ENCODE results near the gene TMEM176A.

The TMEM176A gene

GRCh38 chr7:150824379-150825177, 24.0 kb downstream of the TMEM176A start:
- DNase-seq (ENCODE audit: low read depth): no peak
- no peak overlapping the region for H3K4me3 ChIP-seq (ENCODE audit: control insufficient read depth, low read depth, low read length)
- no peak for TF ChIP-seq CTCF (conservative IDR thresholded peaks at IDR 0.05; ENCODE audit: control insufficient read depth, insufficient read depth, low read depth, low read length)

GRCh38 chr7:150826061-150826849, 25.7 kb downstream of the TMEM176A start:
- no peak for TF ChIP-seq CTCF (conservative IDR thresholded peaks at IDR 0.05; ENCODE audit: control insufficient read depth, insufficient read depth, low read depth, low read length)
- no peak for DNase-seq (ENCODE audit: low read depth)
- no peak overlapping the region for H3K4me3 ChIP-seq (ENCODE audit: control insufficient read depth, low read depth, low read length)

DNA sequence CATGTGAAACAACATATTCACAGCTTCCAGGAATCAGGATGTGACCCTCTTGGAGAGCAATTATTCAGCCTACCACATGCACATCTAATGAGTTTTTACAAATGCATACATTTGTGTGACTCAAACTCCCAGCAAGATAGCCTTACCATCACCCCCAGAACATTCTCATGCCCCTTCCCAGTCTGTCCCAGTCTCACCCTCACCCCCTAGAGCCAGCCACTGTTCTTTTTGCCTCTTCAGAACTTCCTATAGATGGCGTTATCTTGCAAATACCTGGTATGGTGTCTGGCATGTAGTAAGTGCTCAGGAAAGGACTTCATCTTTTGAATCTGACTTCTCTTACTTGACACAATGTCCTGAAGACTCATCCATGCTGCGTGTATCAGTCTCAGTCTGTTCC, 27.8 kb downstream of the TMEM176A start:
- TF ChIP-seq CTCF (conservative IDR thresholded peaks at IDR 0.05; ENCODE audit: control insufficient read depth, insufficient read depth, low read depth, low read length): no peak
- no peak overlapping the region for H3K4me3 ChIP-seq (ENCODE audit: control insufficient read depth, low read depth, low read length)
- no peak for DNase-seq (ENCODE audit: low read depth)

DNA sequence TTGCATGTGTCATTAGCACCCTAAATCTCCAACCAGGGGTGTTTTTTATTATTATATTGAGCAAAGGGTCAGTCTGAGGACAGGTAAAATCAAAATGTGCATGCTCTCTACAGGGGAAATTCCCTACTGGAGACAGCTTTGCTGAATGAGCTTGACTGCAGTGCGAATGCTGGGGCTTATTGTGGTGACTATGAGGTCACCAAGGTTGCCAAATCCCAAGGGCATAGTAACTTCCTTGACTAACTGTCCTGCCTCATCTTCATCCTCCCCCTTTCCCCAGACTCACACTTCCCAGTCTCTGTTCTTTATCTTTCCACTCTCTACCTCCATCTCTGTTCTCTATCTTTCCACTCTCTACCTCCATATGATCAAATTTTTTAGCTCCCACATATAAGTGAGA, 28.9 kb downstream of the TMEM176A start:
- TF ChIP-seq CTCF (conservative IDR thresholded peaks at IDR 0.05; ENCODE audit: control insufficient read depth, insufficient read depth, low read depth, low read length): no peak
- H3K4me3 ChIP-seq (ENCODE audit: control insufficient read depth, low read depth, low read length): no peak overlapping the region
- DNase-seq (ENCODE audit: low read depth): peak; percentile 29

- TF ChIP-seq CTCF (conservative IDR thresholded peaks at IDR 0.05; ENCODE audit: control insufficient read depth, insufficient read depth, low read depth, low read length): no peak
- no peak for DNase-seq (ENCODE audit: low read depth)
- no peak overlapping the region for H3K4me3 ChIP-seq (ENCODE audit: control insufficient read depth, low read depth, low read length)
These were observed 30.4 kb downstream of the TMEM176A start for GRCh38 chr7:150830937-150831336.

GRCh38 chr7:150831851-150832250, 31.3 kb downstream of the TMEM176A start:
- DNase-seq (ENCODE audit: low read depth): no peak
- TF ChIP-seq CTCF (conservative IDR thresholded peaks at IDR 0.05; ENCODE audit: control insufficient read depth, insufficient read depth, low read depth, low read length): no peak
- no peak overlapping the region for H3K4me3 ChIP-seq (ENCODE audit: control insufficient read depth, low read depth, low read length)

Measured in fibroblast of mammary gland (primary cell).